Immature natural killer cell (primary cell): ENCODE data around the gene BCAS2. TPM values are rescaled to one million over a fixed set of nuclear protein-coding genes. Genes with fewer than 3 reads are reported as not detected.
A peak's percentile ranks its signal among the peaks of the same experiment; 100 is the strongest.
"Not testable (repeated sequence)": the region's sequence is repeated elsewhere in the genome, so short reads cannot be mapped to it uniquely, and the experiment has no call there.

Source experiments
- DNase-seq, 3 donors: peaks; one replicate each; pipeline ENCODE4 v3.0.0; 2022; ENCODE audit warnings: mixed read lengths in 1 of 3
- H3K27ac Mint-ChIP-seq, 6 donors: one replicate each; pipeline ENCODE4 v1.8.0; 2020; ENCODE audit warnings: mixed read lengths in 6 of 6, mild to moderate bottlenecking in 5 of 6, inconsistent platforms in 4 of 6, moderate library complexity in 3 of 6
- H3K27me3 Mint-ChIP-seq, 3 donors: one replicate each; pipeline ENCODE4 v1.8.0; 2020 to 2021; ENCODE audit warnings: low read depth in 3 of 3, mild to moderate bottlenecking in 3 of 3, mixed read lengths in 3 of 3, moderate library complexity in 3 of 3, inconsistent platforms in 1 of 3
- H3K36me3 Mint-ChIP-seq, 3 donors: one replicate each; pipeline ENCODE4 v1.8.0; 2020; ENCODE audit warnings: mixed read lengths in 3 of 3, inconsistent platforms in 2 of 3, mild to moderate bottlenecking in 2 of 3
- H3K4me1 Mint-ChIP-seq, 2 donors: one replicate each; pipeline ENCODE4 v1.8.0; 2020; ENCODE audit warnings: inconsistent platforms in 2 of 2, mild to moderate bottlenecking in 2 of 2, mixed read lengths in 2 of 2, moderate library complexity in 1 of 2
- H3K4me3 Mint-ChIP-seq, 5 donors: one replicate each; pipeline ENCODE4 v1.8.0; 2020; ENCODE audit warnings: mild to moderate bottlenecking in 5 of 5, mixed read lengths in 5 of 5, inconsistent platforms in 3 of 5, moderate library complexity in 3 of 5
- H3K9me3 Mint-ChIP-seq, 6 donors: one replicate each; pipeline ENCODE4 v1.8.0; 2020; ENCODE audit warnings: mild to moderate bottlenecking in 6 of 6, mixed read lengths in 6 of 6, inconsistent platforms in 4 of 6, moderate library complexity in 3 of 6
- polyA plus RNA-seq, 3 donors: library from polyadenylated mRNA; unstranded; fragments of 300-500 nt; fragmentation: Illumina TruSeq; gene quantifications; one replicate each; pipeline ENCODE4 v1.2.3, GENCODE V29; 2021

BCAS2 gene
- polyA plus RNA-seq, 3 donors from 2014 or later, result 91.5 to 159 (median 99.2) TPM

DNA sequence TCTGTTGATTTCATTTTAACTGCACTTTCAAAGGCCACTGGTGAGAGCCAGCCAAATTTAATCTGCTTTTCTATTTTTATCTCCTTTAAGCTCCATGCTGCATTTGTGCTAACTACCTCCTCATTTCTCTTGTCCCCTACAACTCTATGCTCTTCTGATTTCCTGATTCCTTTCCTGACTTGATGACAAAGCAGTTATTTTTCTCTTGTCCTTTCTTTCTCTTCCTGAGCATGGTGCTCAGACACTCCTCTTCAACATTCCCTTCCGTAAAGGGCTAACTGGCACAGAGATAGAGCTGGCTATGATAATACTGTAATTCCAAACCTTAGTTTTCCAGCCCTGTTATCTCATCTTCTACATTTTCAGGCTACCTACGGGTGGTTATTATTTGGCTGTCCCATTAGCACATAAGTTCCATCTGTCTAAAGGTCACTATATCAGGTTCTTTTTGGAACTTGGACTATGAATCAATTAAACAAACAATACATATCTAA, 6.8 kb upstream of the BCAS2 start:
- H3K9me3 Mint-ChIP-seq, result no peaks in the 10 kb centered on the region
- no peak overlapping the region for H3K27ac Mint-ChIP-seq
- peaks cover 3 to 7% (median 3%) of the 10 kb centered on the region in 3 donors for H3K27me3 Mint-ChIP-seq
- H3K4me3 Mint-ChIP-seq, result no peak overlapping the region
- no peak for DNase-seq
- H3K36me3 Mint-ChIP-seq, result peaks cover 3 to 11% (median 8%) of the 10 kb centered on the region in 3 donors
- H3K4me1 Mint-ChIP-seq, result no peaks in the 10 kb centered on the region

DNA sequence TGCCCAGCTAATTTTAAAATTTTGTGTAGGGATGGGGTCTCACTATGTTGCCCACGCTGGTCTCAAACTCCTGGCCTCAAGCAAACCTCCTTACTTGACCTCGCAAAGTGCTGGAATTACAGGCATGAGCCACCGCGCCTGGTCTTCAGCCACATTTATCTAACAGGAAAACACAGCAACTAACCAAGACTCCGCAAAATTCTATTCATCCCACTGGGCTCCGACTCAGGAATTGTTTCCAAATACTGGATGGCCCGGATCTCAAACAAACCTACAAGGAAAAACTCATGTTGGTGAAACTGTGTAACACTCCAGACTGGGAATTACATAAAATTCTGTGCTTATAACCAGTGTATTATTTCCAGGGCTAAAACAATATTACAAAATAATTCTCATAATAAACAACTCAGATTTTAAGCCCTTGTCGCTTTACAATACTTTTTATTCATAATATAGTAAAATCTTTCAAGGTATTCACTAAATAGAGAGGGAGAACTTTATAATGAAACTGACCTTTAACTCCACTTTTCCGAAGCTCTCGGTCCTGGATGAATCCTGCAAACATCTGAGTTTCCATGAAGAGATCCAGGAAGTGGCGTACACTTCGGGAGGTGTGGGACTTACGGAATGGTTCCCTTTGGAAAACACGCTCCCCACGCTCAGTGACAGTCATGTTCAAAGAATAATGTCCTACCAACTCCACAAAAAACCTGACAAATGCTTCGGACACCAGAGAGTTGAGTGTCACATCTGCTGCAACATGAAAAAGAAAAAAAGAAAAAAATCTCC, 6.0 kb upstream of the BCAS2 start:
- Mint-ChIP-seq H3K27ac (no peak overlapping the region), H3K4me3 (no peak overlapping the region), H3K9me3 (no peaks in the 10 kb centered on the region), H3K27me3 (peaks cover 2 to 5% (median 3%) of the 10 kb centered on the region in 3 donors), H3K4me1 (peaks cover 4% of the 10 kb centered on the region in 2 donors), H3K36me3 (peaks cover 0 to 4% (median 3%) of the 10 kb centered on the region in 3 donors)
- DNase-seq, result no peak

- Mint-ChIP-seq H3K27ac (no peak overlapping the region), H3K9me3 (no peaks in the 10 kb centered on the region), H3K36me3 (peaks cover 0 to 4% (median 3%) of the 10 kb centered on the region in 3 donors), H3K4me3 (no peak overlapping the region), H3K4me1 (peaks cover 12% of the 10 kb centered on the region in 2 donors), H3K27me3 (peaks cover 4 to 10% (median 9%) of the 10 kb centered on the region in 3 donors)
- DNase-seq, result no peak
Observed at GRCh38 chr1:114586513-114587047, 5.2 kb upstream of the BCAS2 start.

GRCh38 chr1:114585231-114585630, 3.8 kb upstream of the BCAS2 start:
- no peak for DNase-seq
- Mint-ChIP-seq H3K27me3 (peaks cover 7 to 14% (median 13%) of the 10 kb centered on the region in 3 donors), H3K9me3 (no peaks in the 10 kb centered on the region), H3K4me1 (peaks cover 23 to 26% of the 10 kb centered on the region in 2 donors), H3K27ac (no peak overlapping the region), H3K36me3 (peaks cover 0 to 4% (median 3%) of the 10 kb centered on the region in 3 donors), H3K4me3 (no peak overlapping the region)

- Mint-ChIP-seq H3K27ac (no peak overlapping the region), H3K4me3 (no peak overlapping the region), H3K27me3 (peaks cover 0 to 4% (median 0%) of the 10 kb centered on the region in 3 donors), H3K9me3 (no peaks in the 10 kb centered on the region), H3K4me1 (peaks cover 9 to 19% of the 10 kb centered on the region in 2 donors), H3K36me3 (peaks cover 31 to 58% (median 46%) of the 10 kb centered on the region in 3 donors)
- DNase-seq, result no peak
Observed at GRCh38 chr1:114574365-114574764, 7.0 kb downstream of the BCAS2 start.

DNA sequence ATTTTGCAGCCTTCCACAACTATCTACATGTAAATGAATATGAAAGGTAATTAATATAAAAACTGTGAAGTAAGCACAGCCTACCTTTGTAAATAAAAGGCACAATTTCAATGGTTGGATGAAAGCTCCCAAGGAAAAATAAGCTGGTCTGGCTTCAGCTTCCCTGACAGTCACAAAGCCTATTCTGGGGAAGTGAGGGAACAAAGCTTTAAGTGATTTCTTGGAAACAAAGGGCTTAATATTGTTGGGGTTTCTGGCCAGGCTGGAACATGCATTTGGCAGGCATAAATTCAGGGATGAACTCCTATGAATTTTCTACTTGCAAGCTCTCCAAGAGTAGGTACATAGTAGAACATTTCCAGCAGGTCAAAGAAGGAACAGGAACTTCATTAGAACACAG, 17.3 kb downstream of the BCAS2 start:
- Mint-ChIP-seq H3K9me3 (no peaks in the 10 kb centered on the region), H3K4me1 (no peaks in the 10 kb centered on the region)

DNA sequence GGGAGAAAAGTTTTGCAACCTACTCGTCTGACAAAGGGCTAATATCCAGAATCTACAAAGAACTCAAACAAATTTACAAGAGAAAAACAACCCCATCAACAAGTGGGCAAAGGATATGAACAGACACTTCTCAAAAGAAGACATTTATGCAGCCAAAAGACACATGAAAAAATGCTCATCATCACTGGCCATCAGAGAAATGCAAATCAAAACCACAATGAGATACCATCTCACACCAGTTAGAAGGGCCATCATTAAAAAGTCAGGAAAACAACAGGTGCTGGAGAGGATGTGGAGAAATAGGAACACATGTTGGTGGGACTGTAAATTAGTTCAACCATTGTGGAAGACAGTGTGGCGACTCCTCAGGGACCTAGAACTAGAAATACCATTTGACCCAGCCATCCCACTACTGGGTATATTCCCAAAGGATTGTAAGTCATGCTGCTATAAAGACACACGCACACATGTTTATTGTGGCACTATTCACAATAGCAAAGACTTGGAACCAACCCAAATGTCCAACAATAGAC, 18.4 kb downstream of the BCAS2 start:
- H3K9me3 Mint-ChIP-seq, H3K4me1 Mint-ChIP-seq, DNase-seq, H3K27ac Mint-ChIP-seq, H3K4me3 Mint-ChIP-seq, H3K27me3 Mint-ChIP-seq: not testable (repeated sequence)
- H3K36me3 Mint-ChIP-seq, result peaks cover 20 to 33% (median 33%) of the 10 kb centered on the region in 3 donors

More for the DNA sequence above, 17.3 kb downstream of the BCAS2 start:
- H3K27me3 Mint-ChIP-seq, result no peaks in the 10 kb centered on the region
- DNase-seq, result no peak
- H3K27ac Mint-ChIP-seq, result no peak overlapping the region
- no peak overlapping the region for H3K4me3 Mint-ChIP-seq
- peaks cover 25 to 43% (median 35%) of the 10 kb centered on the region in 3 donors for H3K36me3 Mint-ChIP-seq

- H3K9me3 Mint-ChIP-seq, result no peaks in the 10 kb centered on the region
- peaks cover 17 to 20% (median 19%) of the 10 kb centered on the region in 3 donors for H3K36me3 Mint-ChIP-seq
- no peaks in the 10 kb centered on the region for H3K27me3 Mint-ChIP-seq
- no peaks in the 10 kb centered on the region for H3K4me1 Mint-ChIP-seq
- no peak for DNase-seq
- H3K4me3 Mint-ChIP-seq, result no peak overlapping the region
- H3K27ac Mint-ChIP-seq, result no peak overlapping the region
Observed at GRCh38 chr1:114561333-114561732, 20.1 kb downstream of the BCAS2 start.

- Mint-ChIP-seq H3K27ac (no peak overlapping the region), H3K4me3 (no peak overlapping the region), H3K9me3 (no peaks in the 10 kb centered on the region)
Observed at GRCh38 chr1:114559356-114559755, 22.1 kb downstream of the BCAS2 start.

DNA sequence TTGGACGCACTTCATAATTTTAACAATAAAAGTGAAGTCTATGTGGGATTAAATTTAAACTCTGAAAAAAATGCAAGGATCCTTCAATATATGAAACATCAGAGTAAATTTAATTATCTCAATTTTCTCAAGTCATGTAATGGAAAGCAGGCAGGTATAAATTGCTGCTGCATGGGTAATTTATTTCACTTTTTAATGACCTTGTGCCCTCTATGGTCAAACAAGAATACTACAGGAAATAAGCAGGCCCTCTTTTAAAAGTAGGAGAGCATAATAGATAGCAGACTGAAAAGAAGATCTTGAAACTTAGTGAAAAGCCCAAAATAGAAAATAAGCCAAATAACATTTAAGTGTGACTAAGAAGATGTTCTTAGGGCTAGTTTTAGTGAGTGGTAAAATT, 22.9 kb downstream of the BCAS2 start:
- H3K4me1 Mint-ChIP-seq, result no peaks in the 10 kb centered on the region
- no peaks in the 10 kb centered on the region for H3K27me3 Mint-ChIP-seq
- H3K36me3 Mint-ChIP-seq, result no peaks in the 10 kb centered on the region
- H3K27ac Mint-ChIP-seq, result no peak overlapping the region
- H3K9me3 Mint-ChIP-seq, result no peaks in the 10 kb centered on the region
- H3K4me3 Mint-ChIP-seq, result no peak overlapping the region
- peak in 2 of 3 donors; percentile 17 to 27 for DNase-seq

More at GRCh38 chr1:114559356-114559755, 22.1 kb downstream of the BCAS2 start:
- peaks cover 0 to 2% (median 2%) of the 10 kb centered on the region in 3 donors for H3K36me3 Mint-ChIP-seq
- H3K4me1 Mint-ChIP-seq, result no peaks in the 10 kb centered on the region
- H3K27me3 Mint-ChIP-seq, result no peaks in the 10 kb centered on the region
- no peak for DNase-seq

DNA sequence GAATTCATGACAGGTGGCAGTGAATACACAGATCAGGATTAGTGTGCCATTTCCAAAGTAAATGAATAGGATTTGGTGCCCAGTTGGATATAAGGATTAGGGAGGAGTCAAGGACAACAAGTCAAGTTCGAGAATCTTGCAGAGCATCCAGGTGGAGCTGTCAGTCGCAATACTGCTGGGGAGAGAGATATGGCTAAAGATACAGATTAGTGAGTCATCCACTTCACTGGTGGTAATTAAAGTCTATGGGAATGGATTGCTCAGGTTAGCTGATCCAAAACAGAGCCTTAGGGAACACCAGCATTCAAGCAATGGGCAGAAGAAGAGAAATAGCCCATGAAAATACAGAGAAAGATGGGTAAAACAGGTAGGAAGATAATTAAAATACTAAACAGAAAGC, 26.8 kb downstream of the BCAS2 start:
- Mint-ChIP-seq H3K4me1 (no peaks in the 10 kb centered on the region), H3K36me3 (peaks cover 0 to 4% (median 0%) of the 10 kb centered on the region in 3 donors), H3K9me3 (no peaks in the 10 kb centered on the region), H3K4me3 (no peak overlapping the region), H3K27ac (no peak overlapping the region), H3K27me3 (peaks cover 0 to 1% (median 1%) of the 10 kb centered on the region in 3 donors)
- no peak for DNase-seq

DNA sequence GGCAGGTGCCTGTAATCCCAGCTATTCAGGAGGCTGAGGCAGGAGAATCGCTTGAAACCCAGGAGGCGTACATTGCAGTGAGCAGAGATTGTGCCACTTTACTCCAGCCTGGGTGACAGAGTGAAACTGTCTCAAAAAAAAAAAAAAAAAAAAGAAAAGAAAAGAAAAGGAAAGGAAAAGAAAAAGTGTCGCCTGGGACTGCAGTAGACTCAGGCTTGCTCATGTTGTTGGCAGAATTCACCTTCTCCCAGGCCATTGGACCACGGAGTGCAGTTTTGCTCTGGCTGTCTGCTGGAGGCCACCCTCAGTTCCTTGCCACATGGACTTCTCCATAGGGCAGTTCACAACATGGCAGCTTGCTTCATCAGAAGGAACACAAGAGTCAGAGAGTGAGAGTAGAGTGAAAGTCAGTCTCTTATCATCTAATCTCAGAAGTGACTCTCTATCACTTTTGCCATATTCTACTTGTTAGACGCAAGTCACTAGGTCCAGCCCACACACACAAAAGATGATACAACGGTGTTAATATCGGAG, 29.2 kb downstream of the BCAS2 start:
- Mint-ChIP-seq H3K36me3 (peaks cover 0 to 4% (median 0%) of the 10 kb centered on the region in 3 donors), H3K9me3 (no peaks in the 10 kb centered on the region), H3K4me1 (no peaks in the 10 kb centered on the region), H3K27me3 (peaks cover 0 to 1% (median 1%) of the 10 kb centered on the region in 3 donors), H3K4me3 (no peak overlapping the region), H3K27ac (no peak overlapping the region)
- DNase-seq, result no peak

DNA sequence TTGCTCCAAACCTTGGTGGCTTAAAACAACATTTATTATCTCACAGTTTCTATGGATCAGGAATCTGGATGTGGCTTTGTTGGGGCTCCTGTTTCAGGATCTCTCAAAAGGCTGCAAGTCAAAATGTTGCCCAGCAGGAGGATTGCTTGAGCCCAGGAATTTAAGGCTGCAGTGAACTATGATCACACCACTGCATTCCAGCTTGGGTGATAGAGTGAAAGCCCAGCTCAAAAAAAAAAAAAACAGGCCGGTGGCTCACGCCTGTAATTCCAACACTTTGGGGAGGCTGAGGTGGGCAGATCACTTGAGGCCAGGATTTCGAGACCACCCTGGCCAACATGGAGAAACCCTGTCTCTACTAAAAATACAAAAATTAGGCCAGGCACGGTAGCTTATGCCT, 30.0 kb downstream of the BCAS2 start:
- no peak for DNase-seq
- Mint-ChIP-seq H3K36me3 (peaks cover 0 to 4% (median 0%) of the 10 kb centered on the region in 3 donors), H3K4me1 (no peaks in the 10 kb centered on the region), H3K27me3 (peaks cover 0 to 1% (median 1%) of the 10 kb centered on the region in 3 donors), H3K4me3 (no peak overlapping the region), H3K9me3 (no peaks in the 10 kb centered on the region), H3K27ac (no peak overlapping the region)

GRCh38 chr1:114550336-114550735, 31.1 kb downstream of the BCAS2 start:
- no peaks in the 10 kb centered on the region for H3K9me3 Mint-ChIP-seq
- no peak for DNase-seq

More at GRCh38 chr1:114550336-114550735, 31.1 kb downstream of the BCAS2 start:
- Mint-ChIP-seq H3K4me1 (no peaks in the 10 kb centered on the region), H3K36me3 (peaks cover 0 to 4% (median 0%) of the 10 kb centered on the region in 3 donors), H3K27ac (no peak overlapping the region), H3K4me3 (no peak overlapping the region), H3K27me3 (peaks cover 0 to 1% (median 1%) of the 10 kb centered on the region in 3 donors)
